SU-DHL-6 (cell line): Measurements from ENCODE around the gene SGPP1.

Experiments
- H2AFZ ChIP-seq: fragments of 200-600 bp; sonication (generic); 2 replicates; pipeline ENCODE4 v1.6.1; 2014; ENCODE audit warnings: low read depth, mild to moderate bottlenecking, moderate library complexity, mixed read lengths, antibody characterized with exemption, low read length; ENCODE audit not compliant: severe bottlenecking
- H3F3A ChIP-seq: fragments of 200-600 bp; shearing (Covaris generic); 2 replicates; pipeline ENCODE4 v1.6.0; 2016; ENCODE audit warnings: antibody characterized with exemption, mild to moderate bottlenecking; ENCODE audit not compliant: insufficient read depth
- H3K27ac ChIP-seq: fragments of 200-600 bp; sonication (generic); 2 replicates; pipeline ENCODE4 v1.5.1; 2016; ENCODE audit warnings: low read depth, mild to moderate bottlenecking, low read length, moderate library complexity, mixed read lengths
- H3K27me3 ChIP-seq: fragments of 200-600 bp; sonication (generic), shearing (Covaris generic); 2 replicates; pipeline ENCODE4 v1.6.0; 2014; ENCODE audit warnings: mild to moderate bottlenecking, low read length
- H3K36me3 ChIP-seq: fragments of 200-600 bp; sonication (generic); 2 replicates; pipeline ENCODE4 v1.6.1; 2014; ENCODE audit warnings: mild to moderate bottlenecking, low read length, mixed read lengths
- H3K4me2 ChIP-seq: fragments of 300-600, 200-600 bp; shearing (Covaris generic), sonication (generic); 2 replicates; pipeline ENCODE4 v1.6.0; 2014; ENCODE audit warnings: low read length, low read depth, mild to moderate bottlenecking; ENCODE audit not compliant: poor library complexity, severe bottlenecking
- H3K4me3 ChIP-seq: fragments of 200-600 bp; sonication (generic); 2 replicates; pipeline ENCODE4 v1.5.1; 2014; ENCODE audit warnings: antibody characterized with exemption, low read length, mild to moderate bottlenecking, mixed read lengths; ENCODE audit not compliant: insufficient read depth, poor library complexity, severe bottlenecking
- H3K79me2 ChIP-seq: fragments of 200-600 bp; sonication (generic); 2 replicates; pipeline ENCODE4 v1.6.1; 2014; ENCODE audit warnings: mild to moderate bottlenecking, low read length, moderate library complexity; ENCODE audit not compliant: insufficient read depth
- H3K9ac ChIP-seq: fragments of 200-600 bp; sonication (generic); 2 replicates; pipeline ENCODE4 v1.7.0; 2014; ENCODE audit warnings: mild to moderate bottlenecking, low read length
- H3K9me2 ChIP-seq: fragments of 200-600 bp; sonication (generic); replicated peaks from 2 replicates; pipeline ENCODE4 v1.6.1; 2014; ENCODE audit warnings: low read length; ENCODE audit not compliant: insufficient read depth
- H3K9me3 ChIP-seq: fragments of 200-600 bp; sonication (generic); 2 replicates; pipeline ENCODE4 v1.6.1; 2014; ENCODE audit warnings: low read length, mixed read lengths; ENCODE audit not compliant: insufficient read depth
- H4K20me1 ChIP-seq: fragments of 200-600 bp; sonication (generic); 2 replicates; pipeline ENCODE4 v1.6.1; 2014; ENCODE audit warnings: low read depth, mild to moderate bottlenecking, antibody characterized with exemption, low read length, moderate library complexity, mixed read lengths
- EZH2phosphoT487 ChIP-seq: fragments of 200-600 bp; sonication (generic), shearing (Covaris generic); conservative IDR thresholded peaks from 2 replicates; pipeline ENCODE4 v1.6.1; 2018; ENCODE audit warnings: mild to moderate bottlenecking, antibody characterized with exemption, low read length, moderate library complexity, mixed read lengths
- TF ChIP-seq, protein P1 (sequence below): fragments of 200-600 bp; sonication (generic); IDR thresholded peaks from one replicate; pipeline ENCODE4 v1.5.1; 2017; ENCODE audit warnings: antibody characterized with exemption, mild to moderate bottlenecking, low read length, moderate library complexity; ENCODE audit not compliant: insufficient read depth, poor library complexity, severe bottlenecking

The SGPP1 gene

GRCh38 chr14:63654936-63655335 lies 72.9 kb downstream of the SGPP1 start:
- H3K9ac ChIP-seq: no peak overlapping the region
- H4K20me1 ChIP-seq: no peaks in the 10 kb centered on the region
- no peaks in the 10 kb centered on the region for H3K36me3 ChIP-seq
- no peak overlapping the region for H3K4me3 ChIP-seq
- H3K9me3 ChIP-seq: no peaks in the 10 kb centered on the region
- H3K27ac ChIP-seq: no peak overlapping the region
- H2AFZ ChIP-seq: no peak overlapping the region
- TF ChIP-seq, protein P1, sequence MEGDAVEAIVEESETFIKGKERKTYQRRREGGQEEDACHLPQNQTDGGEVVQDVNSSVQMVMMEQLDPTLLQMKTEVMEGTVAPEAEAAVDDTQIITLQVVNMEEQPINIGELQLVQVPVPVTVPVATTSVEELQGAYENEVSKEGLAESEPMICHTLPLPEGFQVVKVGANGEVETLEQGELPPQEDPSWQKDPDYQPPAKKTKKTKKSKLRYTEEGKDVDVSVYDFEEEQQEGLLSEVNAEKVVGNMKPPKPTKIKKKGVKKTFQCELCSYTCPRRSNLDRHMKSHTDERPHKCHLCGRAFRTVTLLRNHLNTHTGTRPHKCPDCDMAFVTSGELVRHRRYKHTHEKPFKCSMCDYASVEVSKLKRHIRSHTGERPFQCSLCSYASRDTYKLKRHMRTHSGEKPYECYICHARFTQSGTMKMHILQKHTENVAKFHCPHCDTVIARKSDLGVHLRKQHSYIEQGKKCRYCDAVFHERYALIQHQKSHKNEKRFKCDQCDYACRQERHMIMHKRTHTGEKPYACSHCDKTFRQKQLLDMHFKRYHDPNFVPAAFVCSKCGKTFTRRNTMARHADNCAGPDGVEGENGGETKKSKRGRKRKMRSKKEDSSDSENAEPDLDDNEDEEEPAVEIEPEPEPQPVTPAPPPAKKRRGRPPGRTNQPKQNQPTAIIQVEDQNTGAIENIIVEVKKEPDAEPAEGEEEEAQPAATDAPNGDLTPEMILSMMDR: no peak
- TF ChIP-seq EZH2phosphoT487: no peak
- no peaks in the 10 kb centered on the region for H3F3A ChIP-seq
- no peaks in the 10 kb centered on the region for H3K27me3 ChIP-seq
- H3K9me2 ChIP-seq: no peaks in the 10 kb centered on the region
- no peak overlapping the region for H3K4me2 ChIP-seq
- H3K79me2 ChIP-seq: no peaks in the 10 kb centered on the region

DNA sequence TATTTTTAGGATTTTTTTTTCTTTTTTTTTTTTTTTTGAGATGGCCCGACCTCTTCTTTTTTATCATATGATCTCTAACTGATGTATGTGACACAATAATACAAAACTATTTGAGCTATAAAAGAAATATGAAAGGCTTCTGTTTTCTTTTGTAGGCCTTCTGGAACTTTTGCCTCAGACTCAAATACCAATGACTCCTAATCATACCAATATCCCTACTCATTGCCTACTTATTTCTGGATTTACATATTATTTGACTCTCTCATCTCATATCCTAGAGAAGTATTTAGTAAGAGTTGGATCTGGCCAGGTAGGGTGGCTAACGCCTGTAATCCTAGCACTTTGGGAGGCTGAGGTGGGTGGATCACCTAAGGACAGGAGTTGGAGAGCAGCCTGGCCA lies 73.5 kb downstream of the SGPP1 start:
- H3K27ac ChIP-seq: no peak overlapping the region
- TF ChIP-seq EZH2phosphoT487: no peak
- TF ChIP-seq, protein P1: no peak
- no peak overlapping the region for H3K4me2 ChIP-seq

DNA sequence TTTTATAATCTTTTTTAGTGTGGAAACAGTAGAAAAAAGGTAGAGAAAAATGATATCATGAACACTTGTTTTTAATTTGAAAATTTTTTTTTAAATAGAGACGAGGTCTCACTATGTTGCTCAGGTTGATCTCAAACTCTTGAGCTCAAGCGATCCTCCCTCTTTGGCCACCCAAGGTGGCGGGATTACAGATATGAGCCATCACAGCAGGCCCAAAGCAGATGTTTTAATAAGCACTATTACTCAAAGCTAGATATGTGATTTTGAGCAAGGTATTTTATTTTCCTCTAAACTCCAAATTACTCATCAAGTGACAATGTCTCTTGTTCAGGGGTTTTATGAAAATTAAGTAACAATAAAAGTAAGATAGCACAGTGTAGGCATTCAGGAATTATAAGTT lies 75.5 kb downstream of the SGPP1 start:
- no peaks in the 10 kb centered on the region for H3K79me2 ChIP-seq
- H3K36me3 ChIP-seq: no peaks in the 10 kb centered on the region
- H3K4me2 ChIP-seq: no peak overlapping the region
- H3K27me3 ChIP-seq: no peaks in the 10 kb centered on the region
- no peaks in the 10 kb centered on the region for H3K9me3 ChIP-seq
- no peak overlapping the region for H3K9ac ChIP-seq
- TF ChIP-seq EZH2phosphoT487: no peak
- TF ChIP-seq, protein P1: no peak
- H3K9me2 ChIP-seq: no peaks in the 10 kb centered on the region
- no peak overlapping the region for H2AFZ ChIP-seq
- H3F3A ChIP-seq: no peaks in the 10 kb centered on the region
- no peak overlapping the region for H3K4me3 ChIP-seq
- no peak overlapping the region for H3K27ac ChIP-seq
- H4K20me1 ChIP-seq: no peaks in the 10 kb centered on the region

More for the DNA sequence above, 73.5 kb downstream of the SGPP1 start:
- H3K9me2 ChIP-seq: no peaks in the 10 kb centered on the region
- H3K27me3 ChIP-seq: no peaks in the 10 kb centered on the region
- H3K9ac ChIP-seq: no peak overlapping the region
- no peaks in the 10 kb centered on the region for H3F3A ChIP-seq
- H3K4me3 ChIP-seq: no peak overlapping the region
- no peaks in the 10 kb centered on the region for H3K36me3 ChIP-seq
- H3K79me2 ChIP-seq: no peaks in the 10 kb centered on the region
- H2AFZ ChIP-seq: no peak overlapping the region
- no peaks in the 10 kb centered on the region for H3K9me3 ChIP-seq
- H4K20me1 ChIP-seq: no peaks in the 10 kb centered on the region
